CD4-positive, alpha-beta T cell treated with Interleukin-21 for 1 hour (primary cell): Measurements from ENCODE around the gene HOMER2.
"Not testable (repeated sequence)": the region's sequence is repeated elsewhere in the genome, so short reads cannot be mapped to it uniquely, and the experiment has no call there.

Experiments
- DNase-seq: peaks from one replicate; pipeline ENCODE4 v3.0.0-alpha.2; 2020

HOMER2 gene

GRCh38 chr15:82923744-82924143, 28.8 kb downstream of the HOMER2 start:
- DNase-seq = no peak

GRCh38 chr15:82922737-82923136, 29.8 kb downstream of the HOMER2 start:
- no peak for DNase-seq

GRCh38 chr15:82921939-82922338, 30.6 kb downstream of the HOMER2 start:
- no peak for DNase-seq

- no peak for DNase-seq
These were observed 31.3 kb downstream of the HOMER2 start for GRCh38 chr15:82921242-82921641.

GRCh38 chr15:82919231-82919886, 33.2 kb downstream of the HOMER2 start:
- no peak for DNase-seq

- DNase-seq = no peak
These were observed 33.8 kb downstream of the HOMER2 start for GRCh38 chr15:82918607-82919230.

- DNase-seq = no peak
These were observed 34.4 kb downstream of the HOMER2 start for GRCh38 chr15:82918162-82918561.

- DNase-seq = no peak
These were observed 35.3 kb downstream of the HOMER2 start for GRCh38 chr15:82917249-82917648.

- no peak for DNase-seq
These were observed 36.2 kb downstream of the HOMER2 start for GRCh38 chr15:82916161-82916952.

GRCh38 chr15:82914396-82914795, 38.1 kb downstream of the HOMER2 start:
- no peak for DNase-seq

GRCh38 chr15:82911458-82911857, 41.1 kb downstream of the HOMER2 start:
- DNase-seq = no peak

- no peak for DNase-seq
These were observed 41.8 kb downstream of the HOMER2 start for GRCh38 chr15:82910721-82911120.

- DNase-seq = no peak
These were observed 43.3 kb downstream of the HOMER2 start for GRCh38 chr15:82909080-82909815.

GRCh38 chr15:82907350-82907749, 45.2 kb downstream of the HOMER2 start:
- DNase-seq = no peak

GRCh38 chr15:82904574-82904973, 47.9 kb downstream of the HOMER2 start:
- no peak for DNase-seq

- no peak for DNase-seq
These were observed 49.0 kb downstream of the HOMER2 start for GRCh38 chr15:82903511-82903910.

- DNase-seq = no peak
These were observed 51.3 kb downstream of the HOMER2 start for GRCh38 chr15:82901114-82901805.

- no peak for DNase-seq
These were observed 51.9 kb downstream of the HOMER2 start for GRCh38 chr15:82900511-82901060.

GRCh38 chr15:82898961-82899360, 53.6 kb downstream of the HOMER2 start:
- no peak for DNase-seq

GRCh38 chr15:82895983-82896382, 56.5 kb downstream of the HOMER2 start:
- DNase-seq = no peak

GRCh38 chr15:82894971-82895520, 57.5 kb downstream of the HOMER2 start:
- no peak for DNase-seq

GRCh38 chr15:82893473-82893872, 59.0 kb downstream of the HOMER2 start:
- not testable (repeated sequence) for DNase-seq
